ACHN (cell line): ENCODE results near the gene EGFLAM.
A peak's percentile ranks its signal among the peaks of the same experiment; 100 is the strongest.

ENCODE experiments used
- DNase-seq: peaks from one replicate; pipeline ENCODE4 v3.0.0-alpha.2; 2015
- in situ Hi-C: cut with HindIII; loops from 2 replicates; pipeline ENCODE4 v1.10.0; 2017; ENCODE audit warnings: low sequenced_read_pairs, low pct_ligation_motif_present, low pct_unique_long_range_greater_than_20kb

The EGFLAM gene

DNA sequence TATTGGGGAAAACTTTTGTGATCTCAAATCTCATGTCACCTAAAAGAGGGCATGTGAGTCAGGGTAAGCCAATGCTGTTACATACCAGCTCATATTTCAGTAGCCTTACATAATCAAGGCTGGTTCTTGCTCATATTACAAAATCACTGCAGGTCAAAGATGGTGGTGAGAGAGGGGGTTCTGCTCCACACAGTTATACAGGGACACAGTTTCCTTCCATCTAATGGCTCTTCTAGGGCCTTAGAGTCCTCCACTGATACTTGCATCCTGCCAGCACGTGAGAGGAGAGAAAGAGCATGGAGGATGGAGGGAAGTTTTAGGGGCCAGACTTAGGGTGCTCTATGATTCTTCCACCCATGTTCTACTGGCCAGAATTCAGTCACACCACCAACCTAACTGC, 168.1 kb downstream of the EGFLAM start:
- DNase-seq: no peak
- in situ Hi-C loops: no loop called here

GRCh38 chr5:38426986-38427950, 168.9 kb downstream of the EGFLAM start:
- in situ Hi-C loops: no loop called here
- no peak for DNase-seq

DNA sequence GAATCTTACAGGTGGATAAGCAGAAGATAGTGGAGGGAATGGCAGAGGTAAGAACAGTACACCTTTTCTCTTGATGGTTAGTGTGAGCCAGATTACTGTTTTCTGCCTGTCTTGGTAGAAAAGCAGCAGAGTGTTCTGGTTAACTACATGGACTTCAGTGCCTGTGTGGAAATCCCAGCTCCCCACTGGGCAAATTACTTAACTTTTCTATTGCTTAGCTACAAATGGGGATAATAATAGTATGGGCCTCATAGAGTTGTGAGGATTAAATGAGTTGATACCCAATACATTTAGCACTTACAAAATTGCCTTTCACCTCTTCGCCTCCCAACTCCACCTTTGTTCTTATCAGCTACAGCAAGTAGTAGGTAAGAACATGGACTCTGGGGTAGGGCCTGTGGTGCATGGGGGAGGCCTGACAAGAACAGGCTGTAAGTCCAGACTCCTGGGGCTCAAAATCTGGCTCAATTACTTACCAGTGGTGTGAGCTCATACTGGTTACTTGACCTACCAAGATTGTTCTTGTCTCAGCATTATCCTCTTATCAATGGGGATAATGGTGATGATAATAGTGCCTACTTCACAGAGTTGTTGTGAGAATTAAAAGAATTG, 173.0 kb downstream of the EGFLAM start:
- in situ Hi-C loops: no loop called here
- DNase-seq: no peak

DNA sequence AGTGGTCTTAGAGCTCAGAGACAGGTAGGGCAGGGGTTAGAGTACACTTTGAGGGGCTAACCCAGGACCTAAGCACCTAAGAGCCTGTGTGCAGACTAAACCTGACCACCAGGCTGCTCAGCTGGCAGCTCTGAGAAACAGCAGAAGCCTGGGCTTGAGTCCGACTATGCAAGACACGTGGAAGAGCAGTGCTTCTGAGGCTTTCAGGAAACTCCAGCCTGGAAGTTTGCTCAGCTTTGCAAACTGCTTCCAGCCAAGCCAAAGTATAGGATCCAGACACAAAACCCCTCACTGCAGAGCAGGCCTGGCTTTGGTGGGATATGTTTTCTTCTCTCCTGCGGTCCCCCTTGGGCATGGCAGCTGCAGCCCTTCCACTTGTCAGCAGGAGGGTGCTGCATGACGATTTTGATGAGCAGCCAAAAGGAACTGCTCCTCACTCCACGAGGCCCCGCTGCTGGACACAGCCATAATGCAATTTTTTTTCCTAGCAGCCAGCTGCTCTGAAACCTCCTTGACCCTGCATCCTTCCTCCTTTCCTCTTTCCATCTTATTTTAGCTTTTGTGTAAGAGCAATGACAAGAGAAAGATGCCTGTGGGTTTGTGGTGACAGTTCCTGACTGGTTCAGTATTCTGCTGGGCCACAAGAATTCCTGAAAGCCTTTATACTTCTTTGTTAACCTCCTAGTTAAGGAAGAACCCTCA, 175.0 kb downstream of the EGFLAM start:
- in situ Hi-C loops: no loop called here
- no peak for DNase-seq

DNA sequence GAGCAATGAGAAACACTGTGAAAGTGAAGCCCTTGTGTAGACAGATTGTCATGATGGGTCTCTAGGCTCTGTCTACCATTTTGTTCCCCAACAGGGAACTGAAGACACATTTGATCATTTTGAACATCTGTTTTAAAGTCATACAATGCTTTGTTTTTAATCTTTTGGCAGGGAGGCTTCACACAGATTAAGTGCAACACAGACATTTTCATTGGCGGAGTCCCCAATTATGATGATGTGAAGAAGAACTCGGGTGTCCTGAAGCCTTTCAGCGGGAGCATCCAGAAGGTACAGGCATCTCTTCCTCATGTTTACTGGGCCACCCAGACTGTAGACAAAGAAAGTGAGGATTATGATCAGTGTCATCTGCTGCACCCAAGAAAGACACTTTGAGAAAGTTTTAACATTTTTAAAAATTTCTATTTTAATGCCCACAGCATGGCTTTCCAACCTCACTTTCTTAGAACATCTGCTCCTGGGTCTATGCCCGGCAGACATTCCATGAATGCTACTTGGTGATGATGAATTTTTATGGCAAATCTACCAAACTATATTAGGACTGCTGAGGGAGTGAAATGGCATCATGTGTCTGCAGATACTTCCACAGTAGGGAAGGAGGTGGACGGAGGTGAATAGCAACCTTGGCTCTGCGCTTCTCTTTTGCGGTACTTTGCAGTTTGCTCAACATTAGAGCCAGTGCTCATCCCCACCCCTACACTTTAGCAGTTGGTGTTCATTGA, 176.8 kb downstream of the EGFLAM start:
- in situ Hi-C loops: no loop called here
- DNase-seq: no peak

- in situ Hi-C loops: no loop called here
- DNase-seq: no peak
These were observed 180.4 kb downstream of the EGFLAM start for GRCh38 chr5:38438757-38439156.

GRCh38 chr5:38441453-38442246, 183.3 kb downstream of the EGFLAM start:
- in situ Hi-C loops: no loop called here
- peak; percentile 86 for DNase-seq

GRCh38 chr5:38442247-38442573, 183.9 kb downstream of the EGFLAM start:
- DNase-seq: no peak
- in situ Hi-C loops: no loop called here

GRCh38 chr5:38443390-38443789, 185.0 kb downstream of the EGFLAM start:
- in situ Hi-C loops: no loop called here
- DNase-seq: no peak

- in situ Hi-C loops: no loop called here
- no peak for DNase-seq
These were observed 187.1 kb downstream of the EGFLAM start for GRCh38 chr5:38445374-38446028.

DNA sequence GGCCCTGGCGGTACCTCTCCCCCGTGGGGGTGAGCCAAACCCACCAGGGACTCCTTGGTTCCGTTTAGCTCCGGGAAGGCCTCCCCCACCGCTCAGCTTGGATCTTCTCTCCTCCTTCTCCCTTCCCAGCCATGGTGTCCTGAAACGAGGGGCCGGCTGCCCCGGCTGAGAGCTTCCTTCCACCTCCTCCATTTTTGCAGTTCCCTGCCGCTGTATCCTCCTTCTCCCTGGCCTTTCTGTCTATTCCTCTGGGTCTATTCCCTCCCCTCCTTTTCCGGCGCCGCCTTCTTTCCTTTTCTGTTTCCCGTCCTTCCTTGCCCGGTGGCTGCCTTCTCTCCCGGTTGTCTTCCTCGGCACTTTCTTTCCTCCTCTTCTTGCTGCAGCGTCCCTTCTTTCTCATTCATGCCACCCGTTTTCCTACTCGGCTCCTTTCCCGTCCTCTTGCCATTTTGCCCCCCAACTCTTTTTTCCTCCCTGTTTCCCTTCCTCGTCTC, 187.7 kb downstream of the EGFLAM start:
- DNase-seq: no peak
- in situ Hi-C loops: no loop called here

DNA sequence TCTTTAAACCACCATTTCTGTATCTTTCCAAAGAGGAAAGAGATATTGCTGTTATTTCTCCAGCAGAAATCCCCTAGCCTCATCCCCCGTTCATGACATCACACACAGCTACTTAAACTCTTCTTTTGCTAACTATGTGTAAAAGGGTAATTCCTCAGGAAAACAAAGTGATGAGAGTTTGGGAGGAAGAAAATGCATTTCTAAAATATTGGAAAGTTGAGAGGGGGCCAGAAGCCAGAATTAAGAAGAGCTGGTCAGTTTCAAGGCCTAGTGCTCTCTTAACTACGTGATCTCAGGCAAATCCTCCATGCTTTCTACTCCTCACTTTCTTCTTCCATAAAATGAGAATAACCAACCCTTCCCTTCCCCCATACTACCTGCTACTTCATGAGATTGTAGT, 188.7 kb downstream of the EGFLAM start:
- no peak for DNase-seq
- in situ Hi-C loops: no loop called here

GRCh38 chr5:38447786-38448185, 189.4 kb downstream of the EGFLAM start:
- in situ Hi-C loops: no loop called here
- no peak for DNase-seq

DNA sequence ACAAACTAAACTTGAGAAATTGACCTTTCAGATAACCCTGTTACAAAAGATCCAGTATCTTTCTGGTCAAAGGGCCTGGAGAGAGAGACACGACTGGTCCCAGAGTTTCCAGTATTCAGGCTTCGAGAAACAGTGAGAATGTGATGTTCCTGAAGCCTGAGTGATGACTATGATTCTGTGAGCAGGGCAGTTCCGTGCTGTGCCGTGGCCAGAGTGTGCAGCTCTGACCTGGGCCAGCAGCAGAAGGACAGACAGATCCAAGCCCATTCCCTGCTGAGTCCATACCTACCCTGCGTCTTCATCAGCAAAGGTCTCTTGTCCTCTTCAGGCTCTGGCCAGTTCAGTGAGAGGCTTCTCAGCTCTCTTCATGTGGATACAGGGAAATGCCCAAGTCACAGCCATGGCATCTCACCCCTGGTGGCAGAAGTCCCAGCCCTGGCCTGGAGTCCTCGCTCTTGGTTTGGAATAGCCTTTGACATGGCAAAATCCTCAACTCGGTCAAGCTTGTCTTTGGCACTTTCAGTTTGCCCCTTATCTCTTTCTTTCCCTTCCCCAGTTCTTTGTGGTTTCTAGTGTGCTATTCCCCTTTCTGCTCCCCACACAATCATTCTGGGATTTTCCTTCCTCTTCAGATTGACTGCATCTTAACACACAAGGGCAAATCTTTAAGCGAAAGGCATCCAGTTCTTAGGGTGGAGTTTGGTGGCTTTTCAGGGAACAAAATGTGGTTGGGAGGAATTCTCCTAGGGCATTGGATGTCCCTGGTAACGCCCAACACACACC, 190.4 kb downstream of the EGFLAM start:
- in situ Hi-C loops: no loop called here
- DNase-seq: no peak

GRCh38 chr5:38450627-38451026, 192.3 kb downstream of the EGFLAM start:
- DNase-seq: no peak
- in situ Hi-C loops: no loop called here

DNA sequence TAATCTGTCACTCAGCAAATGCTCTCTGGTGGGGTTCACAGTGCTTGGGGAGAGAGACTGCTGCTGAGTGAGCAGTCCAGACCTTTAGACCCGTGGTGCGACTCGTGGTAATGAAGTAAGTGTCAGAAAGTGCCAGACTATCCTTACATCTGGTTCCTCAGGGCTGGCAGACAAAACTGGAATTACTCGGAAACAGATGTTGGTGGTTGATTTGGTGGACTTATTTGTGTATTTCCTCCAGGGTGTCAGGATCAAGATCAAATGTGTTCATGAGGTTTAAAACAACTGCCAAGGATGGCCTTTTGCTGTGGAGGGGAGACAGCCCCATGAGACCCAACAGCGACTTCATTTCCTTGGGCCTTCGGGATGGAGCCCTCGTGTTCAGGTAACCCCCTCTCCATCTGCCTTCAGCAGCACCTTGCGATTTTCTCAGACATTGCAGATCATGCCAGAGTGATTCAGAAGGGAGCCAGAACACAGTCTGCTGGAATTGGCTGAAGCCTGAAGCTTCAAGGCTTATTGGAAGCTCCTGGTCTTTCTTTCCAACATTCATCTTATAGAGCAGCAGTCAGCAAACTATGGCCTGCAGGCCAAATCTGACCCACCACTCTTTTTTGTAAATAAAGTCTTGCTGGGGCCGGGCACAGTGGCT, 192.8 kb downstream of the EGFLAM start:
- in situ Hi-C loops: no loop called here
- no peak for DNase-seq
